Activated B cell treated with CpG ODN at 0.5 μM for 24 hours (primary cell): Measurements from ENCODE around the gene PLCB1. TPM values are rescaled to one million over a fixed set of nuclear protein-coding genes. Genes with fewer than 3 reads are reported as not detected.

Experiments
- ATAC-seq: fragments of 200-7000 bp; cut with Tn5 transposase; one replicate; pipeline ENCODE4 v1.10.0; 2021; ENCODE audit warnings: low read depth, mild to moderate bottlenecking, moderate library complexity
- CTCF ChIA-PET: fragments of 350-600 bp; sonication (Branson Sonifier 250); formaldehyde crosslinking; loops from one replicate; lab custom pipeline; 2021; ENCODE audit warnings: antibody characterized with exemption; lab: Charles Lee
- POLR2A ChIA-PET: fragments of 350-600 bp; sonication (Branson Sonifier 250); formaldehyde crosslinking; loops from one replicate; lab custom pipeline; 2021; ENCODE audit warnings: antibody characterized with exemption; lab: Charles Lee
- DNase-seq: peaks from one replicate; pipeline ENCODE4 v3.0.0; 2022
- H3K27ac Mint-ChIP-seq: one replicate; pipeline ENCODE4 v1.8.0; 2020; ENCODE audit warnings: mixed read lengths
- H3K27me3 Mint-ChIP-seq: one replicate; pipeline ENCODE4 v1.8.0; 2021; ENCODE audit warnings: mixed read lengths
- H3K36me3 Mint-ChIP-seq: one replicate; pipeline ENCODE4 v1.8.0; 2021; ENCODE audit warnings: low read depth, mixed read lengths
- H3K4me1 Mint-ChIP-seq: one replicate; pipeline ENCODE4 v1.8.0; 2021; ENCODE audit warnings: mixed read lengths
- H3K4me3 Mint-ChIP-seq: one replicate; pipeline ENCODE4 v1.8.0; 2020; ENCODE audit warnings: mild to moderate bottlenecking, mixed read lengths
- H3K9me3 Mint-ChIP-seq: one replicate; pipeline ENCODE4 v1.8.0; 2020; ENCODE audit warnings: mixed read lengths
- CTCF ChIP-seq: fragments of 200-600 bp; IDR thresholded peaks from one replicate; pipeline ENCODE4 v1.8.0; 2022; ENCODE audit warnings: antibody characterized with exemption, mild to moderate bottlenecking
- intact Hi-C: fragments of 100-400 bp; cut with micrococcal nuclease; formaldehyde crosslinking; loops from one replicate; pipeline ENCODE4 v1.15.1; 2024
- total RNA-seq: library from RNA; stranded (reverse); gene quantifications from 2 replicates; pipeline ENCODE4 v1.2.3, GENCODE V29; 2022

PLCB1 gene
- total RNA-seq, 1 donor from 2014 or later = 0.86 TPM

GRCh38 chr20:8306937-8307336, 174.9 kb downstream of the PLCB1 start:
- no peak for ATAC-seq
- Mint-ChIP-seq H3K27me3 (no peaks in the 10 kb centered on the region), H3K27ac (no peak overlapping the region), H3K36me3 (no peaks in the 10 kb centered on the region), H3K4me3 (no peak overlapping the region), H3K4me1 (no peaks in the 10 kb centered on the region), H3K9me3 (no peaks in the 10 kb centered on the region)
- intact Hi-C loops = loop anchor here (10.0 kb wide), 1 partner anchor 262 kb away; no protein-coding TSS in a partner anchor
- POLR2A ChIA-PET = no interaction called here
- TF ChIP-seq CTCF = no peak
- no peak for DNase-seq
- CTCF ChIA-PET = interaction anchor here (1.1 kb wide), 1 partner anchor 263 kb away, joined by 3 read pairs; no protein-coding TSS in a partner anchor

DNA sequence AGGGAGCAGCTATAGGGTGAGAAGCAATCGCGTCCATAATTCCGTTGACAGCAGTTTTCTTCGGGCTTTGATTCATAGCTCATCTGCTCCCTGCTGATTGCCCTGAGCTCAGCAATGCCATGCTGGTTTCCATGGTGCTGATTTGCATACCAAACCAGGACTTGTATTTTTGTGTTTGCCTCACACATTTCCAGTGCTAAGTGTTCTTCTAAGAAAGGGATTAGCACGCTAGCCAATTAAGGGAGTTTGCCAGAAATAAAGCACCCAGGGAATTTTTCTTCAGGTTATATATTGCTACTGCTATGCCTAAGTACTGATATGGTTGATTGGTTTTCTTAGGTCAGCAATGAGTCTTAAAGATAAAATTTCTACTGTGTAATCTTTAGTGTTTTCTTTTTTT, 177.6 kb downstream of the PLCB1 start:
- no peak overlapping the region for H3K4me3 Mint-ChIP-seq
- DNase-seq = no peak
- no peak for TF ChIP-seq CTCF
- intact Hi-C loops = loop anchor here (10.0 kb wide), 1 partner anchor 265 kb away; no protein-coding TSS in a partner anchor
- no peaks in the 10 kb centered on the region for H3K4me1 Mint-ChIP-seq
- no peak for ATAC-seq
- CTCF ChIA-PET = no interaction called here
- POLR2A ChIA-PET = no interaction called here
- no peaks in the 10 kb centered on the region for H3K27me3 Mint-ChIP-seq
- no peaks in the 10 kb centered on the region for H3K9me3 Mint-ChIP-seq
- H3K36me3 Mint-ChIP-seq = no peaks in the 10 kb centered on the region
- no peak overlapping the region for H3K27ac Mint-ChIP-seq

GRCh38 chr20:8310618-8311017, 178.6 kb downstream of the PLCB1 start:
- no peaks in the 10 kb centered on the region for H3K36me3 Mint-ChIP-seq
- no peak overlapping the region for H3K4me3 Mint-ChIP-seq
- no peak for DNase-seq
- H3K27me3 Mint-ChIP-seq = no peaks in the 10 kb centered on the region
- no peaks in the 10 kb centered on the region for H3K4me1 Mint-ChIP-seq
- no peak for ATAC-seq
- ChIA-PET POLR2A (no interaction called here), CTCF (no interaction called here)
- no peaks in the 10 kb centered on the region for H3K9me3 Mint-ChIP-seq
- no peak overlapping the region for H3K27ac Mint-ChIP-seq
- intact Hi-C loops = no loop called here
- no peak for TF ChIP-seq CTCF

DNA sequence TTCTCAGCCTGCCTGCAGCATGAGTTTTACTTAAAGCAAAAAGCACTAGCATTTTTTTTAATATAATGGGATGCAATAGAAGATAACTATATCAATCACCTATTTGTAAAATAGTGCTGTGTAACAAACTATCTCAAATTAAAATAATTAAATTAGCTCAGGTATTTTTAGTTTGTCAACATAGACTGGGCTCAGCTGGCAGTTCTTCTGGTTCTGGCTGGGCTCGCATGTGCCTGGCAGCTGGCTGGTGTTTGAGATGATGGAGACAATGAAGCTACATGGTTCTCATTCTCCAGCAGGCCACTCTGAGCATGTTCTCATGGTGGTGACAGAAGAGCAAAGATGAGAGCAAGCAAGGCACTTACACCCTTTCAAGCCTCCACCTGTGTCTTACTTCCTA, 181.0 kb downstream of the PLCB1 start:
- H3K9me3 Mint-ChIP-seq = no peaks in the 10 kb centered on the region
- no peak overlapping the region for H3K4me3 Mint-ChIP-seq
- H3K4me1 Mint-ChIP-seq = no peaks in the 10 kb centered on the region
- ChIA-PET CTCF (no interaction called here), POLR2A (no interaction called here)
- TF ChIP-seq CTCF = no peak
- H3K27me3 Mint-ChIP-seq = no peaks in the 10 kb centered on the region
- H3K36me3 Mint-ChIP-seq = no peaks in the 10 kb centered on the region
- no peak for DNase-seq
- ATAC-seq = no peak
- no peak overlapping the region for H3K27ac Mint-ChIP-seq
- intact Hi-C loops = no loop called here

DNA sequence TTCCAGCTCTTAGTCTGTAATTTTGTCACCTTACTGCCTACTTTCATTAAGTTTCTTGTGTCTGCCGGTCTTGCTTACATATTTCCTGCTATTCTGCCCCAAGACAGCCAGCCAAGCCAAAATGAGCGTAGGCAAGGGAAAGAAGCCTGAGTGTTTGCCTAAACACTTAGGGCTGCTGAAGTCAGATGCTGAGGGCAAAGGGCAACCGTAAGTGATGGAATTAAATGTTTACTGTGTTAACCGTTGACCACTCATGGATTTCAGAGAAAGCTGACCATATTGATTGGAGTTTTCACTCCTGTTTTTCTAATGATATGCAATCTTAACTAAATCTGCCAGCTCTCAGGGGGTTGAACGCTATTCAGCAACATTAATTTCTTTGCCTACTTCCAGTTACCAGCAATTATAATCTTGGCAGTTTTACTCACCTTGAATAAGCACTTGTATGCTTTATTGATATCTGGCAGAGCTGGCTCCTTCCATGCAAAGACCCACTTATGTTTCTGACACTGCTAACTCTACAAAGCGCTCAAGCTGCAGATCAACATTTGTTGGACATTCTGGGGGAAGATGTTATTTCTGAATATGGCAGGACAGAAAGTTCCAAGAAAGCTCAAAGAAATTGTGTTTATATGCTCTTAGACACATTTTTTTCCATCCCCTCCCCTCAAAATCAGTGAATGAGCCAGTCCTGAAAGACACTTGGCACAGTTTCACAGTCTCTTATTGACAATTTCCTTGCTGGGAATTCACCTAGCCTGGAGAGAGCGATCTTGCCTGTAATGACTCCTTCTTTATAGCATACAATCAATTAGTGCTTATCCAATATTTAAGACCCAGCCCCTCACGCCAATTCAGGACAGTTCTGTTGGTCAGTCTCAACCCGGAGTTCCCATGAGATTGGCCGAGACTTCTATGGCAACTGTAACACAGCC, 183.8 kb downstream of the PLCB1 start:
- Mint-ChIP-seq H3K4me3 (no peak overlapping the region), H3K27me3 (peaks cover 3% of the 10 kb centered on the region), H3K9me3 (no peaks in the 10 kb centered on the region), H3K36me3 (no peaks in the 10 kb centered on the region), H3K27ac (no peak overlapping the region), H3K4me1 (no peaks in the 10 kb centered on the region)
- ChIA-PET CTCF (no interaction called here), POLR2A (no interaction called here)
- ATAC-seq (no peak), DNase-seq (no peak)
- no peak for TF ChIP-seq CTCF
- intact Hi-C loops = no loop called here
